HEK293 (cell line): ENCODE results near the gene LRP10.
A peak's percentile ranks its signal among the peaks of the same experiment; 100 is the strongest.

Experiments used
- HOXC10 ChIP-seq: sonication (generic); formaldehyde crosslinking; IDR thresholded peaks from 2 replicates; pipeline ENCODE4 v1.8.1; 2023; ENCODE audit warnings: mild to moderate bottlenecking, missing genetic modification reagents
- IKZF3 ChIP-seq: fragments of 450-650 bp; IDR thresholded peaks from 2 replicates; pipeline ENCODE4 v1.5.0; 2018; ENCODE audit warnings: missing biosample characterization, mild to moderate bottlenecking, missing genetic modification characterization, moderate library complexity
- SALL2 ChIP-seq: fragments of 450-650 bp; formaldehyde crosslinking; IDR thresholded peaks from 2 replicates; pipeline ENCODE4 v1.5.0; 2017; ENCODE audit warnings: missing biosample characterization, mild to moderate bottlenecking, missing genetic modification characterization, borderline replicate concordance
- ZBTB17 ChIP-seq: fragments of 450-650 bp; formaldehyde crosslinking; IDR thresholded peaks from 2 replicates; pipeline ENCODE4 v1.5.1; 2016; ENCODE audit warnings: missing biosample characterization, missing genetic modification characterization
- ZNF16 ChIP-seq: fragments of 450-650 bp; formaldehyde crosslinking; IDR thresholded peaks from 2 replicates; pipeline ENCODE4 v1.5.1; 2016; ENCODE audit warnings: low read depth, missing biosample characterization, missing genetic modification characterization
- ZNF211 ChIP-seq: fragments of 450-650 bp; formaldehyde crosslinking; IDR thresholded peaks from 2 replicates; pipeline ENCODE4 v1.5.1; 2016; ENCODE audit warnings: low read depth, missing biosample characterization, missing genetic modification characterization
- ZNF266 ChIP-seq: fragments of 450-650 bp; formaldehyde crosslinking; IDR thresholded peaks from 2 replicates; pipeline ENCODE4 v1.5.1; 2016; ENCODE audit warnings: missing biosample characterization, missing genetic modification characterization, low read depth
- ZNF335 ChIP-seq: fragments of 450-650 bp; formaldehyde crosslinking; conservative IDR thresholded peaks from 2 replicates; pipeline ENCODE4 v1.5.1; 2016; ENCODE audit warnings: missing biosample characterization, missing genetic modification characterization
- ZNF37A ChIP-seq: fragments of 450-650 bp; IDR thresholded peaks from 2 replicates; pipeline ENCODE4 v1.5.1; 2018; ENCODE audit warnings: missing biosample characterization, missing genetic modification characterization
- ZNF426 ChIP-seq: fragments of 450-650 bp; formaldehyde crosslinking; IDR thresholded peaks from 2 replicates; pipeline ENCODE4 v1.5.1; 2017; ENCODE audit warnings: missing biosample characterization, missing genetic modification characterization, mild to moderate bottlenecking, inconsistent platforms, moderate library complexity
- ZNF521 ChIP-seq: fragments of 450-650 bp; formaldehyde crosslinking; IDR thresholded peaks from 2 replicates; pipeline ENCODE4 v1.5.1; 2017; ENCODE audit warnings: missing biosample characterization, mild to moderate bottlenecking, missing genetic modification characterization
- ZNF544 ChIP-seq: fragments of 450-650 bp; formaldehyde crosslinking; IDR thresholded peaks from 2 replicates; pipeline ENCODE4 v1.5.0; 2017; ENCODE audit warnings: missing biosample characterization, missing genetic modification characterization
- ZNF571 ChIP-seq: fragments of 450-650 bp; formaldehyde crosslinking; IDR thresholded peaks from 2 replicates; pipeline ENCODE4 v1.5.0; 2017; ENCODE audit warnings: missing biosample characterization, missing genetic modification characterization
- ZNF658 ChIP-seq: fragments of 450-650 bp; formaldehyde crosslinking; IDR thresholded peaks from 2 replicates; pipeline ENCODE4; 2016; ENCODE audit warnings: missing biosample characterization, missing genetic modification characterization
- ZNF660 ChIP-seq: fragments of 450-650 bp; IDR thresholded peaks from 2 replicates; pipeline ENCODE4 v1.5.1; 2018; ENCODE audit warnings: missing biosample characterization, mild to moderate bottlenecking, missing genetic modification characterization
- ZNF664 ChIP-seq: fragments of 450-650 bp; formaldehyde crosslinking; IDR thresholded peaks from 2 replicates; pipeline ENCODE4 v1.5.1; 2016; ENCODE audit warnings: missing biosample characterization, missing genetic modification characterization
- ZNF677 ChIP-seq: fragments of 450-650 bp; IDR thresholded peaks from 2 replicates; pipeline ENCODE4 v1.5.0; 2018; ENCODE audit warnings: missing biosample characterization, mild to moderate bottlenecking, missing genetic modification characterization, moderate library complexity
- ZNF701 ChIP-seq: fragments of 450-650 bp; formaldehyde crosslinking; IDR thresholded peaks from 2 replicates; pipeline ENCODE4 v1.5.1; 2016; ENCODE audit warnings: missing biosample characterization, missing genetic modification characterization
- ZNF792 ChIP-seq: fragments of 450-650 bp; formaldehyde crosslinking; IDR thresholded peaks from 2 replicates; pipeline ENCODE4 v1.5.1; 2016; ENCODE audit warnings: missing biosample characterization, missing genetic modification characterization
- TF ChIP-seq, protein P1 (sequence below): fragments of 450-650 bp; formaldehyde crosslinking; IDR thresholded peaks from 2 replicates; pipeline ENCODE4 v1.5.1; 2016; ENCODE audit warnings: missing biosample characterization, missing genetic modification characterization
- TF ChIP-seq, protein P2 (sequence below): fragments of 450-650 bp; formaldehyde crosslinking; IDR thresholded peaks from 2 replicates; pipeline ENCODE4 v1.5.1; 2016; ENCODE audit warnings: missing biosample characterization, missing genetic modification characterization
- TF ChIP-seq, protein P3 (sequence below): fragments of 450-650 bp; formaldehyde crosslinking; IDR thresholded peaks from 2 replicates; pipeline ENCODE4 v1.5.1; 2016; ENCODE audit warnings: missing biosample characterization, missing genetic modification characterization
- TF ChIP-seq, protein P4 (sequence below): fragments of 450-650 bp; formaldehyde crosslinking; IDR thresholded peaks from 2 replicates; pipeline ENCODE4 v1.5.1; 2016; ENCODE audit warnings: missing biosample characterization, missing genetic modification characterization, borderline replicate concordance
- TF ChIP-seq, protein P5 (sequence below): fragments of 450-650 bp; formaldehyde crosslinking; optimal IDR thresholded peaks from 2 replicates; pipeline ENCODE3; 2016; ENCODE audit warnings: missing biosample characterization, mild to moderate bottlenecking, missing genetic modification characterization
- TF ChIP-seq, protein P6 (sequence below): fragments of 450-650 bp; formaldehyde crosslinking; IDR thresholded peaks from 2 replicates; pipeline ENCODE4 v1.5.1; 2017; ENCODE audit warnings: missing biosample characterization, missing genetic modification characterization
- TF ChIP-seq, protein P7 (sequence below): fragments of 450-650 bp; formaldehyde crosslinking; IDR thresholded peaks from 2 replicates; pipeline ENCODE4 v1.5.1; 2017; ENCODE audit warnings: missing biosample characterization, missing genetic modification characterization

Gene LRP10

DNA sequence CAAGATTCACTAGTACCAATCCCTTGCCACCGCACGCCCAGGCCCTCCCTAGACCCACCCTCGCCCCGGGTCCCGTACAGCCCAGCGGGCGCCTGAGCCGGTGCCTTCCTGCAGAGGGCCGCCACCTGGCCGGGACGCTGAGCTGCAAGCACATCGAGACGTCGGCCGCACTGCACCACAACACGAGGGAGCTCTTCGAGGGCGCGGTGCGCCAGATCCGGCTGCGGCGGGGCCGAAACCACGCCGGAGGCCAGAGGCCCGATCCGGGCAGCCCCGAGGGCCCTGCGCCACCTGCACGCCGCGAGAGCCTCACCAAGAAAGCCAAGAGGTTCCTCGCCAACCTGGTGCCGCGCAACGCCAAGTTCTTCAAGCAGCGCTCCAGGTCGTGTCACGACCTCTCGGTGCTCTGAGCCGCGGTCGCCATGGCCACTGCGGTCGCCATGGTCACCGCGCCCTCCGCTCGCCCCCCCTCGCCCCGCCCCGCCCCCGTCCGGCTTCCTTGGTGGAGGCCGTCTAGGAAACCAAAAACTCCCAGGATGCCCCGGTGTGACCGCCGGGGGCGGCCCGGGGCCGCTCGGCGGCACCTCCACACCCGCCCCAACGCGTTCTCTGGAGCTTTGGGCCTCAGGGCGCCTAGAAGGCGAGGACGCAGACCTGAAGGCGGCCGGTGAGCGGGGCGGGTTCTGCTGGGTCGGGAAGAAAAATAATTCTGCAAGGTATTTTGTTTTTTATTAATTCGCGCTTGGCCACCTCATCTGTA is 15.1 kb downstream of the LRP10 start (continued):
- TF ChIP-seq ZNF701 (tag by site-specific recombination) (no peak), ZNF544 (tag by site-specific recombination) (no peak), ZNF658 (tag by site-specific recombination) (no peak), ZNF211 (no peak), ZNF16 (tag by site-specific recombination) (no peak), ZNF335 (tag by site-specific recombination) (peak; percentile 97), SALL2 (tag by site-specific recombination) (no peak), ZNF37A (no peak), IKZF3 (tag by site-specific recombination) (no peak), ZNF792 (tag by site-specific recombination) (no peak), ZNF266 (no peak), ZNF571 (no peak), ZNF521 (tag by site-specific recombination) (no peak), ZBTB17 (tag by site-specific recombination) (peak; percentile 61), ZNF664 (tag by site-specific recombination) (no peak), ZNF426 (no peak), ZNF660 (tag by site-specific recombination) (no peak), HOXC10 (CRISPR knock-in tag) (no peak), ZNF677 (no peak)
- TF ChIP-seq, protein P1, sequence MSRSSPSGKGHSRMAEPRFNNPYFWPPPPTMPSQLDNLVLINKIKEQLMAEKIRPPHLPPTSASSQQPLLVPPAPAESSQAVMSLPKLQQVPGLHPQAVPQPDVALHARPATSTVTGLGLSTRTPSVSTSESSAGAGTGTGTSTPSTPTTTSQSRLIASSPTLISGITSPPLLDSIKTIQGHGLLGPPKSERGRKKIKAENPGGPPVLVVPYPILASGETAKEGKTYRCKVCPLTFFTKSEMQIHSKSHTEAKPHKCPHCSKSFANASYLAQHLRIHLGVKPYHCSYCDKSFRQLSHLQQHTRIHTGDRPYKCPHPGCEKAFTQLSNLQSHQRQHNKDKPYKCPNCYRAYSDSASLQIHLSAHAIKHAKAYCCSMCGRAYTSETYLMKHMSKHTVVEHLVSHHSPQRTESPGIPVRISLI = no peak
- TF ChIP-seq, protein P2, sequence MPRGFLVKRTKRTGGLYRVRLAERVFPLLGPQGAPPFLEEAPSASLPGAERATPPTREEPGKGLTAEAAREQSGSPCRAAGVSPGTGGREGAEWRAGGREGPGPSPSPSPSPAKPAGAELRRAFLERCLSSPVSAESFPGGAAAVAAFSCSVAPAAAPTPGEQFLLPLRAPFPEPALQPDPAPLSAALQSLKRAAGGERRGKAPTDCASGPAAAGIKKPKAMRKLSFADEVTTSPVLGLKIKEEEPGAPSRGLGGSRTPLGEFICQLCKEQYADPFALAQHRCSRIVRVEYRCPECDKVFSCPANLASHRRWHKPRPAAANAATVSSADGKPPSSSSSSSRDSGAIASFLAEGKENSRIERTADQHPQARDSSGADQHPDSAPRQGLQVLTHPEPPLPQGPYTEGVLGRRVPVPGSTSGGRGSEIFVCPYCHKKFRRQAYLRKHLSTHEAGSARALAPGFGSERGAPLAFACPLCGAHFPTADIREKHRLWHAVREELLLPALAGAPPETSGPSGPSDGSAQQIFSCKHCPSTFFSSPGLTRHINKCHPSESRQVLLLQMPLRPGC = no peak
- TF ChIP-seq, protein P3, sequence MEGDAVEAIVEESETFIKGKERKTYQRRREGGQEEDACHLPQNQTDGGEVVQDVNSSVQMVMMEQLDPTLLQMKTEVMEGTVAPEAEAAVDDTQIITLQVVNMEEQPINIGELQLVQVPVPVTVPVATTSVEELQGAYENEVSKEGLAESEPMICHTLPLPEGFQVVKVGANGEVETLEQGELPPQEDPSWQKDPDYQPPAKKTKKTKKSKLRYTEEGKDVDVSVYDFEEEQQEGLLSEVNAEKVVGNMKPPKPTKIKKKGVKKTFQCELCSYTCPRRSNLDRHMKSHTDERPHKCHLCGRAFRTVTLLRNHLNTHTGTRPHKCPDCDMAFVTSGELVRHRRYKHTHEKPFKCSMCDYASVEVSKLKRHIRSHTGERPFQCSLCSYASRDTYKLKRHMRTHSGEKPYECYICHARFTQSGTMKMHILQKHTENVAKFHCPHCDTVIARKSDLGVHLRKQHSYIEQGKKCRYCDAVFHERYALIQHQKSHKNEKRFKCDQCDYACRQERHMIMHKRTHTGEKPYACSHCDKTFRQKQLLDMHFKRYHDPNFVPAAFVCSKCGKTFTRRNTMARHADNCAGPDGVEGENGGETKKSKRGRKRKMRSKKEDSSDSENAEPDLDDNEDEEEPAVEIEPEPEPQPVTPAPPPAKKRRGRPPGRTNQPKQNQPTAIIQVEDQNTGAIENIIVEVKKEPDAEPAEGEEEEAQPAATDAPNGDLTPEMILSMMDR (tag by site-specific recombination) = peak; percentile 69; the same call in 1 of the 2 replicates
- TF ChIP-seq, protein P4, sequence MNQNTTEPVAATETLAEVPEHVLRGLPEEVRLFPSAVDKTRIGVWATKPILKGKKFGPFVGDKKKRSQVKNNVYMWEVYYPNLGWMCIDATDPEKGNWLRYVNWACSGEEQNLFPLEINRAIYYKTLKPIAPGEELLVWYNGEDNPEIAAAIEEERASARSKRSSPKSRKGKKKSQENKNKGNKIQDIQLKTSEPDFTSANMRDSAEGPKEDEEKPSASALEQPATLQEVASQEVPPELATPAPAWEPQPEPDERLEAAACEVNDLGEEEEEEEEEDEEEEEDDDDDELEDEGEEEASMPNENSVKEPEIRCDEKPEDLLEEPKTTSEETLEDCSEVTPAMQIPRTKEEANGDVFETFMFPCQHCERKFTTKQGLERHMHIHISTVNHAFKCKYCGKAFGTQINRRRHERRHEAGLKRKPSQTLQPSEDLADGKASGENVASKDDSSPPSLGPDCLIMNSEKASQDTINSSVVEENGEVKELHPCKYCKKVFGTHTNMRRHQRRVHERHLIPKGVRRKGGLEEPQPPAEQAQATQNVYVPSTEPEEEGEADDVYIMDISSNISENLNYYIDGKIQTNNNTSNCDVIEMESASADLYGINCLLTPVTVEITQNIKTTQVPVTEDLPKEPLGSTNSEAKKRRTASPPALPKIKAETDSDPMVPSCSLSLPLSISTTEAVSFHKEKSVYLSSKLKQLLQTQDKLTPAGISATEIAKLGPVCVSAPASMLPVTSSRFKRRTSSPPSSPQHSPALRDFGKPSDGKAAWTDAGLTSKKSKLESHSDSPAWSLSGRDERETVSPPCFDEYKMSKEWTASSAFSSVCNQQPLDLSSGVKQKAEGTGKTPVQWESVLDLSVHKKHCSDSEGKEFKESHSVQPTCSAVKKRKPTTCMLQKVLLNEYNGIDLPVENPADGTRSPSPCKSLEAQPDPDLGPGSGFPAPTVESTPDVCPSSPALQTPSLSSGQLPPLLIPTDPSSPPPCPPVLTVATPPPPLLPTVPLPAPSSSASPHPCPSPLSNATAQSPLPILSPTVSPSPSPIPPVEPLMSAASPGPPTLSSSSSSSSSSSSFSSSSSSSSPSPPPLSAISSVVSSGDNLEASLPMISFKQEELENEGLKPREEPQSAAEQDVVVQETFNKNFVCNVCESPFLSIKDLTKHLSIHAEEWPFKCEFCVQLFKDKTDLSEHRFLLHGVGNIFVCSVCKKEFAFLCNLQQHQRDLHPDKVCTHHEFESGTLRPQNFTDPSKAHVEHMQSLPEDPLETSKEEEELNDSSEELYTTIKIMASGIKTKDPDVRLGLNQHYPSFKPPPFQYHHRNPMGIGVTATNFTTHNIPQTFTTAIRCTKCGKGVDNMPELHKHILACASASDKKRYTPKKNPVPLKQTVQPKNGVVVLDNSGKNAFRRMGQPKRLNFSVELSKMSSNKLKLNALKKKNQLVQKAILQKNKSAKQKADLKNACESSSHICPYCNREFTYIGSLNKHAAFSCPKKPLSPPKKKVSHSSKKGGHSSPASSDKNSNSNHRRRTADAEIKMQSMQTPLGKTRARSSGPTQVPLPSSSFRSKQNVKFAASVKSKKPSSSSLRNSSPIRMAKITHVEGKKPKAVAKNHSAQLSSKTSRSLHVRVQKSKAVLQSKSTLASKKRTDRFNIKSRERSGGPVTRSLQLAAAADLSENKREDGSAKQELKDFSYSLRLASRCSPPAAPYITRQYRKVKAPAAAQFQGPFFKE (tag by site-specific recombination) = no peak
- TF ChIP-seq, protein P5, sequence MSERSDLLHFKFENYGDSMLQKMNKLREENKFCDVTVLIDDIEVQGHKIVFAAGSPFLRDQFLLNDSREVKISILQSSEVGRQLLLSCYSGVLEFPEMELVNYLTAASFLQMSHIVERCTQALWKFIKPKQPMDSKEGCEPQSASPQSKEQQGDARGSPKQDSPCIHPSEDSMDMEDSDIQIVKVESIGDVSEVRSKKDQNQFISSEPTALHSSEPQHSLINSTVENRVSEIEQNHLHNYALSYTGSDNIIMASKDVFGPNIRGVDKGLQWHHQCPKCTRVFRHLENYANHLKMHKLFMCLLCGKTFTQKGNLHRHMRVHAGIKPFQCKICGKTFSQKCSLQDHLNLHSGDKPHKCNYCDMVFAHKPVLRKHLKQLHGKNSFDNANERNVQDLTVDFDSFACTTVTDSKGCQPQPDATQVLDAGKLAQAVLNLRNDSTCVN (tag by site-specific recombination) = peak; percentile 46
- TF ChIP-seq, protein P6, sequence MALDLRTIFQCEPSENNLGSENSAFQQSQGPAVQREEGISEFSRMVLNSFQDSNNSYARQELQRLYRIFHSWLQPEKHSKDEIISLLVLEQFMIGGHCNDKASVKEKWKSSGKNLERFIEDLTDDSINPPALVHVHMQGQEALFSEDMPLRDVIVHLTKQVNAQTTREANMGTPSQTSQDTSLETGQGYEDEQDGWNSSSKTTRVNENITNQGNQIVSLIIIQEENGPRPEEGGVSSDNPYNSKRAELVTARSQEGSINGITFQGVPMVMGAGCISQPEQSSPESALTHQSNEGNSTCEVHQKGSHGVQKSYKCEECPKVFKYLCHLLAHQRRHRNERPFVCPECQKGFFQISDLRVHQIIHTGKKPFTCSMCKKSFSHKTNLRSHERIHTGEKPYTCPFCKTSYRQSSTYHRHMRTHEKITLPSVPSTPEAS = no peak
- TF ChIP-seq, protein P7, sequence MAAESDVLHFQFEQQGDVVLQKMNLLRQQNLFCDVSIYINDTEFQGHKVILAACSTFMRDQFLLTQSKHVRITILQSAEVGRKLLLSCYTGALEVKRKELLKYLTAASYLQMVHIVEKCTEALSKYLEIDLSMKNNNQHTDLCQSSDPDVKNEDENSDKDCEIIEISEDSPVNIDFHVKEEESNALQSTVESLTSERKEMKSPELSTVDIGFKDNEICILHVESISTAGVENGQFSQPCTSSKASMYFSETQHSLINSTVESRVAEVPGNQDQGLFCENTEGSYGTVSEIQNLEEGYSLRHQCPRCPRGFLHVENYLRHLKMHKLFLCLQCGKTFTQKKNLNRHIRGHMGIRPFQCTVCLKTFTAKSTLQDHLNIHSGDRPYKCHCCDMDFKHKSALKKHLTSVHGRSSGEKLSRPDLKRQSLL (tag by site-specific recombination) = peak; percentile 80
